Transverse colon (tissue), 4 donors: ENCODE results near the gene LRRIQ4. TPM values are rescaled to one million over a fixed set of nuclear protein-coding genes. Genes with fewer than 3 reads are reported as not detected.

ENCODE experiments used
- DNase-seq: peaks from one replicate; pipeline ENCODE4 v3.0.0-alpha.2; 2019
- H3K27ac ChIP-seq, 4 donors: fragments of 200-600 bp; sonication (generic); 2 replicates each; pipeline ENCODE4 v1.5.1; 2016 to 2018; ENCODE audit warnings: inconsistent platforms in 4 of 4
- H3K27me3 ChIP-seq: fragments of 200-600 bp; sonication (generic); 2 replicates; pipeline ENCODE4 v1.5.1; 2017; ENCODE audit warnings: inconsistent platforms
- H3K36me3 ChIP-seq, 4 donors: fragments of 200-600 bp; sonication (generic); 2 replicates each; pipeline ENCODE4 v1.5.1; 2017 to 2019; ENCODE audit warnings: inconsistent platforms in 4 of 4
- H3K4me1 ChIP-seq, 4 donors: fragments of 200-600 bp; sonication (generic); 2 replicates each; pipeline ENCODE4 v1.5.1; 2017 to 2020; ENCODE audit warnings: inconsistent platforms in 4 of 4
- H3K4me3 ChIP-seq, 4 donors: fragments of 200-600 bp; sonication (generic); 1 replicate in 1 of 4; 2 replicates in 3 of 4; pipeline versions ENCODE4 v1.5.1 to v1.6.1; 2017 to 2019; ENCODE audit warnings: inconsistent platforms in 4 of 4
- H3K9me3 ChIP-seq, 2 donors: fragments of 200-600 bp; sonication (generic); 2 replicates each; pipeline ENCODE4 v1.5.1; 2017 to 2019; ENCODE audit warnings: inconsistent platforms in 2 of 2
- CTCF ChIP-seq, 5 experiments: fragments of 200-600 bp in 3 of 5; fragments of 450-650 bp in 2 of 5; sonication (generic) in 3 of 5; IDR thresholded peaks; 1 replicate in 2 of 5; 2 replicates in 3 of 5; pipeline ENCODE4 v1.5.1; 2016 to 2017; ENCODE audit warnings: antibody characterized with exemption in 5 of 5, inconsistent platforms in 3 of 5, mild to moderate bottlenecking in 2 of 5, moderate library complexity in 1 of 5
- EP300 ChIP-seq: sonication (generic); formaldehyde crosslinking; IDR thresholded peaks from one replicate; pipeline ENCODE4 v1.6.1; 2017; ENCODE audit warnings: antibody characterized with exemption, low read depth
- POLR2A ChIP-seq: fragments of 450-650 bp; IDR thresholded peaks from one replicate; pipeline ENCODE4 v1.6.1; 2016; ENCODE audit warnings: antibody characterized with exemption, mild to moderate bottlenecking, moderate library complexity
- POLR2AphosphoS5 ChIP-seq, 3 donors: sonication (generic); formaldehyde crosslinking; IDR thresholded peaks; one replicate each; pipeline ENCODE4 v1.6.1; 2016; ENCODE audit warnings: antibody characterized with exemption in 3 of 3
- WGBS, 2 donors: methylation state at CpG; one replicate each; pipeline ENCODE4 v1.1.5; 2018; ENCODE audit warnings: low coverage in 1 of 2; 5-methylcytosine and 5-hydroxymethylcytosine counted together
- in situ Hi-C, 4 donors: fragments of 200-750 bp; cut with MboI; loops; one replicate each; pipeline versions ENCODE4 v1.15.0 to v1.15.1; 2017; ENCODE audit warnings: low sequenced_read_pairs in 3 of 4, low pct_ligation_motif_present in 1 of 4, low pct_unique_long_range_greater_than_20kb in 1 of 4
- intact Hi-C: fragments of 100-400 bp; cut with DNase I; formaldehyde crosslinking; loops from one replicate; pipeline ENCODE4 v1.15.1; 2023; ENCODE audit warnings: low total_unique reads
- total RNA-seq, 4 donors: library from RNA; depleted of rRNA; stranded (reverse); fragments of >200 nt; gene quantifications; one replicate each; pipeline ENCODE4 v1.1.0, GENCODE V29; 2016

The LRRIQ4 gene
- total RNA-seq, 4 donors from 2014 or later = not detected

DNA sequence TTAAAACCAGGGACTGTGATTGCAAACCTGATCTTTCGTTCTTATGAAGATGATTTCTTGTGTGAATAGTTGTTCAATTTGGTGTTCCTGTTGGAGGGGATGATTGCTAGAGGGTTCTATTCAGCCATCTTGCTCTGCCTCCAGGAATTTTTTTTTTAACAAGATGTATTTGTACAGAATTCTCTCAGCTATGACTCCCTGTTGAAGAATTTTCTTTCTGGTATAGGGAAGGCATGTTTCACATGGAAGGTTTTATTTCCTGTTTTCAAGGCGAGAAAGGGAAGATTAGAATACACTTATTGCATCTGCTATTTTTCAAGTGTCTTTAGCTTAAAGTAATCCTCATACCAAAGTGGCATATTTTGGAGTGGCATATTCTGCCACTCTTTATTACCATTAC is 5.6 kb downstream of the LRRIQ4 start:
- intact Hi-C loops (no loop called here), in situ Hi-C loops (no loop called here)
- H3K4me3 ChIP-seq = no peak overlapping the region
- DNase-seq = no peak
- WGBS, 2 donors = 78 to 79% methylated on average over 2 of the region's 2 CpGs
- H3K27me3 ChIP-seq = peaks cover 2% of the 10 kb centered on the region
- no peak overlapping the region for H3K27ac ChIP-seq
- no peaks in the 10 kb centered on the region for H3K36me3 ChIP-seq
- H3K9me3 ChIP-seq = peaks cover 0 to 9% of the 10 kb centered on the region in 2 donors
- TF ChIP-seq POLR2AphosphoS5 (IDR thresholded peaks at IDR 0.05) (no peak), POLR2A (no peak), CTCF (IDR thresholded peaks at IDR 0.05) (no peak), EP300 (no peak)
- H3K4me1 ChIP-seq = peaks cover 0 to 9% (median 5%) of the 10 kb centered on the region in 4 donors

GRCh38 chr3:169822091-169822490 is 9.4 kb downstream of the LRRIQ4 start:
- no peak overlapping the region for H3K4me3 ChIP-seq
- no peak for DNase-seq
- TF ChIP-seq CTCF (IDR thresholded peaks at IDR 0.05) = no peak
- no peak for TF ChIP-seq POLR2AphosphoS5 (IDR thresholded peaks at IDR 0.05)
- TF ChIP-seq POLR2A = no peak
- no peak for TF ChIP-seq EP300
- 93 to 95% methylated on average over 3 to 15 of the region's 15 CpGs for WGBS, 2 donors
- in situ Hi-C loops = no loop called here
- intact Hi-C loops = no loop called here
- peaks cover 2% of the 10 kb centered on the region for H3K27me3 ChIP-seq
- no peaks in the 10 kb centered on the region for H3K4me1 ChIP-seq
- H3K9me3 ChIP-seq = no peaks in the 10 kb centered on the region
- no peaks in the 10 kb centered on the region for H3K36me3 ChIP-seq
- no peak overlapping the region for H3K27ac ChIP-seq

- no peaks in the 10 kb centered on the region for H3K4me1 ChIP-seq
- no peak for TF ChIP-seq POLR2AphosphoS5 (IDR thresholded peaks at IDR 0.05)
- TF ChIP-seq POLR2A = no peak
- TF ChIP-seq EP300 = no peak
- no peak for TF ChIP-seq CTCF (IDR thresholded peaks at IDR 0.05)
- WGBS, 2 donors = 80 to 92% methylated on average over 12 to 20 of the region's 20 CpGs
- no peaks in the 10 kb centered on the region for H3K36me3 ChIP-seq
- no peak overlapping the region for H3K27ac ChIP-seq
- H3K27me3 ChIP-seq = peaks cover 2% of the 10 kb centered on the region
- H3K9me3 ChIP-seq = no peaks in the 10 kb centered on the region
- peak; percentile 20 for DNase-seq
- H3K4me3 ChIP-seq = no peak overlapping the region
- intact Hi-C loops (no loop called here), in situ Hi-C loops (no loop called here)
Measured at GRCh38 chr3:169822540-169822939, 9.9 kb downstream of the LRRIQ4 start.

- Histone ChIP-seq H3K27ac (peak overlapping the region in 1 of 4 donors; percentile 4), H3K27me3 (peaks cover 2% of the 10 kb centered on the region), H3K9me3 (no peaks in the 10 kb centered on the region), H3K36me3 (no peaks in the 10 kb centered on the region), H3K4me3 (no peak overlapping the region), H3K4me1 (no peaks in the 10 kb centered on the region)
- in situ Hi-C loops (no loop called here), intact Hi-C loops (no loop called here)
- 59 to 77% methylated on average over 5 to 6 of the region's 6 CpGs for WGBS, 2 donors
- no peak for TF ChIP-seq POLR2A
- TF ChIP-seq POLR2AphosphoS5 (IDR thresholded peaks at IDR 0.05) = no peak
- TF ChIP-seq CTCF (IDR thresholded peaks at IDR 0.05) = no peak
- TF ChIP-seq EP300 = no peak
- DNase-seq = no peak
Measured at GRCh38 chr3:169822983-169823382, 10.3 kb downstream of the LRRIQ4 start.
